GM19395 (cell line): Measurements from ENCODE around the gene MUC20.
"Not testable (repeated sequence)": the region's sequence is repeated elsewhere in the genome, so short reads cannot be mapped to it uniquely, and the experiment has no call there.

Experiments used
- ATAC-seq: cut with Tn5 transposase; IDR thresholded peaks from one replicate; pipeline ENCODE4 v1.9.1; 2021; ENCODE audit warnings: mild to moderate bottlenecking, moderate library complexity; ENCODE audit not compliant: unreplicated experiment

The MUC20 gene

GRCh38 chr3:195692781-195693427 is 27.9 kb upstream of the MUC20 start:
- ATAC-seq, result no peak

- no peak for ATAC-seq
Observed at GRCh38 chr3:195693428-195694216, 27.2 kb upstream of the MUC20 start.

GRCh38 chr3:195694217-195695076 is 26.3 kb upstream of the MUC20 start:
- not testable (repeated sequence) for ATAC-seq

GRCh38 chr3:195696632-195697278 is 24.0 kb upstream of the MUC20 start:
- no peak for ATAC-seq

GRCh38 chr3:195697582-195698324 is 23.0 kb upstream of the MUC20 start:
- no peak for ATAC-seq

- no peak for ATAC-seq
Observed at GRCh38 chr3:195698325-195698646, 22.5 kb upstream of the MUC20 start.

- ATAC-seq, result no peak
Observed at GRCh38 chr3:195698647-195699387, 22.0 kb upstream of the MUC20 start.

- ATAC-seq, result no peak
Observed at GRCh38 chr3:195699388-195699771, 21.4 kb upstream of the MUC20 start.

- no peak for ATAC-seq
Observed at GRCh38 chr3:195699860-195700259, 20.9 kb upstream of the MUC20 start.

- ATAC-seq, result no peak
Observed at GRCh38 chr3:195700319-195700718, 20.5 kb upstream of the MUC20 start.

GRCh38 chr3:195701042-195701915 is 19.5 kb upstream of the MUC20 start:
- no peak for ATAC-seq

- no peak for ATAC-seq
Observed at GRCh38 chr3:195703776-195704175, 17.0 kb upstream of the MUC20 start.

- ATAC-seq, result no peak
Observed at GRCh38 chr3:195704433-195704999, 16.3 kb upstream of the MUC20 start.

- ATAC-seq, result no peak
Observed at GRCh38 chr3:195705081-195705991, 15.4 kb upstream of the MUC20 start.

- ATAC-seq, result no peak
Observed at GRCh38 chr3:195708061-195708460, 12.7 kb upstream of the MUC20 start.

- no peak for ATAC-seq
Observed at GRCh38 chr3:195708626-195709481, 11.9 kb upstream of the MUC20 start.

GRCh38 chr3:195709676-195710085 is 11.1 kb upstream of the MUC20 start:
- ATAC-seq, result no peak
